HCT116 (cell line): ENCODE data around the gene RTN4RL1. TPM values are rescaled to one million over a fixed set of nuclear protein-coding genes. Genes with fewer than 3 reads are reported as not detected.

Experiments
- ATAC-seq: fragments of 200-7000 bp; cut with Tn5 transposase; 2 replicates; pipeline ENCODE4 v1.9.1; 2020; ENCODE audit warnings: mild to moderate bottlenecking, moderate library complexity
- BruUV-seq: library from RNA; stranded (reverse); fragments of 400-500 nt; replicated peaks from 2 replicates; lab custom pipeline; 2021; lab: Mats Ljungman, UMichigan
- CTCF ChIA-PET: fragments of 300-600 bp; sonication (Branson Sonifier 250); formaldehyde crosslinking; loops from one replicate; lab custom pipeline; 2021; ENCODE audit warnings: antibody characterized with exemption; lab: Charles Lee
- POLR2A ChIA-PET: fragments of 300-600, 350-600 bp; sonication (Branson Sonifier 250); formaldehyde crosslinking; loops from one replicate; lab custom pipeline; 2021; ENCODE audit warnings: antibody characterized with exemption; lab: Charles Lee
- RAD21 ChIA-PET, 2 experiments: fragments of 300-600 bp; sonication (Branson Sonifier 250); formaldehyde crosslinking; loops; one replicate each; lab custom pipeline; 2023; ENCODE audit warnings: low total read pairs in 2 of 2; ENCODE audit not compliant: uncharacterized antibody in 2 of 2, unreplicated experiment in 2 of 2, low non-redundant PET in 1 of 2; lab: Charles Lee
- DNase-seq: peaks from one replicate; pipeline ENCODE4 v3.0.0-alpha.2; 2010; ENCODE audit warnings: low read depth, low spot score
- H2AFZ ChIP-seq: fragments of 200-600 bp; shearing (Covaris generic), sonication (generic); 2 replicates; pipeline ENCODE4 v1.6.1; 2017; ENCODE audit warnings: low read depth, mixed run types, mixed read lengths, antibody characterized with exemption, low read length; ENCODE audit not compliant: poor library complexity, severe bottlenecking
- H3K27ac ChIP-seq: 2 replicates; pipeline ENCODE4 v1.5.1; 2012; ENCODE audit warnings: low read depth, low read length
- H3K27me3 ChIP-seq: fragments of 200-600 bp; sonication (generic); 2 replicates; pipeline ENCODE4 v1.6.1; 2016; ENCODE audit warnings: mixed run types, low read length, mixed read lengths; ENCODE audit not compliant: insufficient read depth
- H3K36me3 ChIP-seq, 2 experiments: fragments of 200-500 bp in 1 of 2; fragments of 200-600 bp in 1 of 2; sonication (Bioruptor generic) in 1 of 2; sonication (generic) in 1 of 2; 2 replicates each; pipeline versions ENCODE4 v1.5.1 to v1.6.1; 2014 to 2016; ENCODE audit warnings: low read length in 2 of 2, inconsistent platforms in 1 of 2, mixed read lengths in 1 of 2, mixed run types in 1 of 2; ENCODE audit not compliant: insufficient read depth in 2 of 2, control insufficient read depth in 1 of 2
- H3K4me1 ChIP-seq, 2 experiments: fragments of 200-600 bp in 1 of 2; sonication (generic) in 1 of 2; 2 replicates each; pipeline versions ENCODE4 v1.5.1 to v1.6.1; 2012 to 2017; ENCODE audit warnings: low read length in 2 of 2, inconsistent platforms in 1 of 2, mild to moderate bottlenecking in 1 of 2, mixed read lengths in 1 of 2, mixed run types in 1 of 2, moderate library complexity in 1 of 2; ENCODE audit not compliant: insufficient read depth in 2 of 2, control insufficient read depth in 1 of 2
- H3K4me2 ChIP-seq: fragments of 200-600 bp; sonication (generic); 2 replicates; pipeline ENCODE4 v1.6.1; 2017; ENCODE audit warnings: mixed run types, low read length, mixed read lengths
- H3K4me3 ChIP-seq, 2 experiments: fragments of 200-600 bp in 1 of 2; sonication (generic) in 1 of 2; replicated peaks in 1 of 2; 2 replicates each; pipeline ENCODE4 v1.5.1; 2011 to 2016; ENCODE audit warnings: low read length in 2 of 2, control low read depth in 1 of 2, low read depth in 1 of 2, mild to moderate bottlenecking in 1 of 2, mixed read lengths in 1 of 2, mixed run types in 1 of 2
- H3K79me2 ChIP-seq: fragments of 200-600 bp; sonication (generic); 2 replicates; pipeline ENCODE4 v1.6.1; 2017; ENCODE audit warnings: mild to moderate bottlenecking, mixed run types, low read length, moderate library complexity, mixed read lengths; ENCODE audit not compliant: insufficient read depth
- H3K9ac ChIP-seq: fragments of 200-600 bp; sonication (generic); 2 replicates; pipeline ENCODE4 v1.6.1; 2016; ENCODE audit warnings: low read length, mixed read lengths
- H3K9me2 ChIP-seq: fragments of 200-600 bp; sonication (generic), shearing (Covaris generic); 2 replicates; pipeline ENCODE4 v1.6.1; 2017; ENCODE audit warnings: mixed run types, mild to moderate bottlenecking, moderate library complexity; ENCODE audit not compliant: insufficient read depth
- H3K9me3 ChIP-seq, 2 experiments: fragments of 200-500 bp in 1 of 2; fragments of 200-600 bp in 1 of 2; sonication (Bioruptor generic) in 1 of 2; sonication (generic) in 1 of 2; 2 replicates each; pipeline ENCODE4 v1.6.1; 2014 to 2017; ENCODE audit warnings: low read length in 2 of 2, mixed read lengths in 2 of 2, inconsistent platforms in 1 of 2, low read depth in 1 of 2, mild to moderate bottlenecking in 1 of 2, mixed run types in 1 of 2, moderate library complexity in 1 of 2; ENCODE audit not compliant: control insufficient read depth in 1 of 2, insufficient read depth in 1 of 2
- H4K20me1 ChIP-seq: fragments of 200-600 bp; sonication (generic), shearing (Covaris generic); 2 replicates; pipeline ENCODE4 v1.6.1; 2017; ENCODE audit warnings: mixed run types, mild to moderate bottlenecking, moderate library complexity; ENCODE audit not compliant: insufficient read depth
- CBX3 ChIP-seq: IDR thresholded peaks from 2 replicates; pipeline ENCODE4 v1.6.1; 2012; ENCODE audit warnings: low read depth
- CEBPB ChIP-seq: IDR thresholded peaks from 2 replicates; pipeline ENCODE4 v1.6.1; 2012; ENCODE audit warnings: low read depth
- EGR1 ChIP-seq: IDR thresholded peaks from 2 replicates; pipeline ENCODE4 v1.6.1; 2012; ENCODE audit warnings: low read depth
- ELF1 ChIP-seq: IDR thresholded peaks from 2 replicates; pipeline ENCODE4 v1.6.1; 2012; ENCODE audit warnings: low read depth, borderline replicate concordance
- FOSL1 ChIP-seq: IDR thresholded peaks from 2 replicates; pipeline ENCODE4 v1.6.1; 2012; ENCODE audit warnings: low read depth
- ZFX ChIP-seq: fragments of 450-650 bp; IDR thresholded peaks from 2 replicates; pipeline ENCODE4 v1.6.1; 2017
- intact Hi-C: fragments of 100-400 bp; cut with micrococcal nuclease; formaldehyde crosslinking; loops from 2 replicates; pipeline ENCODE4 v1.10.0; 2022
- total RNA-seq: library from RNA; stranded (reverse); gene quantifications from one replicate; pipeline ENCODE4 v1.2.1, GENCODE V29; 2021; ENCODE audit not compliant: unreplicated experiment
- TF ChIP-seq, protein P1 (sequence below): IDR thresholded peaks from 2 replicates; pipeline ENCODE4 v1.6.1; 2012; ENCODE audit warnings: low read depth
- TF ChIP-seq, protein P2 (sequence below): IDR thresholded peaks from 2 replicates; pipeline ENCODE4 v1.6.1; 2012
- TF ChIP-seq, protein P3 (sequence below), 3 experiments: fragments of 200-600 bp in 1 of 3; sonication (generic) in 1 of 3; IDR thresholded peaks in 2 of 3; conservative IDR thresholded peaks in 1 of 3; 2 replicates each; pipeline ENCODE4 v1.5.1; 2012 to 2017; ENCODE audit warnings: low read depth in 2 of 3, low read length in 2 of 3, antibody characterized with exemption in 1 of 3, borderline replicate concordance in 1 of 3, control low read depth in 1 of 3, mild to moderate bottlenecking in 1 of 3, mixed read lengths in 1 of 3, mixed run types in 1 of 3, moderate library complexity in 1 of 3; ENCODE audit not compliant: insufficient read depth in 1 of 3

The RTN4RL1 gene
- total RNA-seq, 1 experiment from 2014 or later, result 3.7 TPM

DNA sequence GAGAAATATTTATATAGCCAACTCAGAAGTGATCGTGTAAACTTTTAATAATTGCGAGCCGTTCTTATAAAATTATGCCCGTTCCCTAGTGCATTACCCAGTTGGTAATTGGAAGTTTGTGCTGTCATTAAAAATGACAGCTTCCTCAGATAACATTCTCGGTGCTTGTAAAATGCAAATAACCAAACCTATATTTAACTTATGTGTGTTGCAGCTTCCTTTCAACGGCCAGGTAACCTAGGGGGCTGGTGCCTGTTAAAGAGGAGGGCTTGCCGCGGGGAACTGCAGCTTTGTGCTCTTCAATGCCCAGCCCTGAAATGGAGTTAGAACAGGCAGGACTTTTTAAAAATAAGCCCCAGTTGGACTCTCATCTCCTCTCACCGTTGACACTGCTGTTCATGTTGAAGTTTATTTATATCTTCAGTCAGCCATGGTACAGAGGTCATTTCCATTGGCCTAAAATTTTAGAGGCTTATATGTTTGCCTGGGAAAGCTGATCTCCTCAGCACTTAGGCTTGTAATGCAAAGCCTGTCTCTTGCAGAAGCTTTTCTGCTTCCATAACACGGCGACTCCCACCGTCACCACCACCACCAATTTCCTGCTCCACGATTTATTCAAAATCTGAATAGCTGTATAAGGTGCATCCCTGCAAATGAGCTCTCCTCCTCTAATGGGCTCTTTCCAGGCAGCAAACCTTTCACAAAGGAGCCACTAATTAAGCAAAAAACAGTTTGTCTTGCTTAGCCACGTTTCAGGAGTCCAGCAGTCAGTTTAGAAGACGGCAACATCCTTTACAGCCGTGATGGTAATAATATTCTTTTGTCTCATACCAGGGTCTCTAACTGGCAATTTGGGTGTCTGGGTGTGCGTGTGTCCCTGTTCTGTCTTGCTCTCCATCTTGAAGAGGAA is 120.6 kb downstream of the RTN4RL1 start:
- no TSS peak for BruUV-seq
- no peak for ATAC-seq
- Histone ChIP-seq H3K4me2 (no peak overlapping the region), H3K27ac (no peak overlapping the region), H3K36me3 (no peaks in the 10 kb centered on the region), H2AFZ (no peak overlapping the region), H4K20me1 (no peaks in the 10 kb centered on the region), H3K9me3 (no peaks in the 10 kb centered on the region), H3K4me1 (no peaks in the 10 kb centered on the region; a peak in 1 of 4 replicates), H3K9me2 (no peaks in the 10 kb centered on the region), H3K79me2 (no peaks in the 10 kb centered on the region), H3K9ac (no peak overlapping the region), H3K4me3 (no peak overlapping the region), H3K27me3 (peaks cover 9% of the 10 kb centered on the region; the same call in 1 of the 2 replicates)
- no peak for DNase-seq
- intact Hi-C loops, result no loop called here
- RAD21 ChIA-PET, result no interaction called here
- POLR2A ChIA-PET, result no interaction called here
- no peak for TF ChIP-seq EGR1
- CTCF ChIA-PET, result interaction anchor here (1.2 kb wide), 1 partner anchor 340 kb away, joined by 3 read pairs; no protein-coding TSS in a partner anchor

DNA sequence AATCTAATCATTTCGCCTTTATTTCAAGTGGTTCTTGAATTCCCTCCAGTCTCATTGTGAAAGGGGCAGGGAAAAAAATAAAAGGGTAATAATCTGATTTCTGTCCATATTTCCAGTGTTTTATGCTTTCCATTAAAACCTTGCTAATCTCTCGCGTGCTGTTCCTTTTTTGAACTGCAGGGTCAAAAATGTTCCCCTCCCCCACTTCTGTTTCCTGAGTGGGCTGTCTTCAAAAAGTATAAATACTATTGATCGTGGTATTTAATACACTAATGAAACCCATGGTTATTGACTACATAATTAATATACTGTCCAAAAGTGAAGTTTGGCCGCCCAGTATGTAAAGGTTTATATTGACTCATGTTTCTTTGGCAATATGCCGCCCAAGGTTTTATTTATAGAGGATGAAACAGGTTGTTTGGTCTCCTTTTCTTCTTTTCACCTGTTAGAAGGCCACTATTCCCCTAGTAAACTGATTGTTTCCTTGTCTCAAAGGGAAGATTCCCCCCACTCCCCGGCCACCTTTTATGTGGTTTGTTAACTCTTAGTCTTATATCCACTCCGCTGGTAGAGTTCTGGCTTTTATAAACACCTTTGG is 125.6 kb downstream of the RTN4RL1 start:
- no peak overlapping the region for H2AFZ ChIP-seq
- ChIA-PET POLR2A (no interaction called here), RAD21 (no interaction called here), CTCF (no interaction called here)
- H3K4me1 ChIP-seq, result no peaks in the 10 kb centered on the region
- no peaks in the 10 kb centered on the region for H3K27me3 ChIP-seq
- no peak overlapping the region for H3K4me3 ChIP-seq
- peaks cover 34 to 38% of the 10 kb centered on the region in 2 experiments; a peak in 3 of 4 replicates for H3K36me3 ChIP-seq
- H3K9me3 ChIP-seq, result no peaks in the 10 kb centered on the region
- H3K4me2 ChIP-seq, result no peak overlapping the region
- H3K27ac ChIP-seq, result no peak overlapping the region
- H3K9ac ChIP-seq, result no peak overlapping the region
- H4K20me1 ChIP-seq, result no peaks in the 10 kb centered on the region
- H3K79me2 ChIP-seq, result no peaks in the 10 kb centered on the region
- DNase-seq, result no peak
- no peak for ATAC-seq
- intact Hi-C loops, result no loop called here
- TF ChIP-seq CEBPB (no peak), FOSL1 (no peak), ZFX (no peak), CBX3 (no peak), ELF1 (no peak)
- TF ChIP-seq, protein P1, sequence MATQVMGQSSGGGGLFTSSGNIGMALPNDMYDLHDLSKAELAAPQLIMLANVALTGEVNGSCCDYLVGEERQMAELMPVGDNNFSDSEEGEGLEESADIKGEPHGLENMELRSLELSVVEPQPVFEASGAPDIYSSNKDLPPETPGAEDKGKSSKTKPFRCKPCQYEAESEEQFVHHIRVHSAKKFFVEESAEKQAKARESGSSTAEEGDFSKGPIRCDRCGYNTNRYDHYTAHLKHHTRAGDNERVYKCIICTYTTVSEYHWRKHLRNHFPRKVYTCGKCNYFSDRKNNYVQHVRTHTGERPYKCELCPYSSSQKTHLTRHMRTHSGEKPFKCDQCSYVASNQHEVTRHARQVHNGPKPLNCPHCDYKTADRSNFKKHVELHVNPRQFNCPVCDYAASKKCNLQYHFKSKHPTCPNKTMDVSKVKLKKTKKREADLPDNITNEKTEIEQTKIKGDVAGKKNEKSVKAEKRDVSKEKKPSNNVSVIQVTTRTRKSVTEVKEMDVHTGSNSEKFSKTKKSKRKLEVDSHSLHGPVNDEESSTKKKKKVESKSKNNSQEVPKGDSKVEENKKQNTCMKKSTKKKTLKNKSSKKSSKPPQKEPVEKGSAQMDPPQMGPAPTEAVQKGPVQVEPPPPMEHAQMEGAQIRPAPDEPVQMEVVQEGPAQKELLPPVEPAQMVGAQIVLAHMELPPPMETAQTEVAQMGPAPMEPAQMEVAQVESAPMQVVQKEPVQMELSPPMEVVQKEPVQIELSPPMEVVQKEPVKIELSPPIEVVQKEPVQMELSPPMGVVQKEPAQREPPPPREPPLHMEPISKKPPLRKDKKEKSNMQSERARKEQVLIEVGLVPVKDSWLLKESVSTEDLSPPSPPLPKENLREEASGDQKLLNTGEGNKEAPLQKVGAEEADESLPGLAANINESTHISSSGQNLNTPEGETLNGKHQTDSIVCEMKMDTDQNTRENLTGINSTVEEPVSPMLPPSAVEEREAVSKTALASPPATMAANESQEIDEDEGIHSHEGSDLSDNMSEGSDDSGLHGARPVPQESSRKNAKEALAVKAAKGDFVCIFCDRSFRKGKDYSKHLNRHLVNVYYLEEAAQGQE, result no peak
- TF ChIP-seq, protein P2, sequence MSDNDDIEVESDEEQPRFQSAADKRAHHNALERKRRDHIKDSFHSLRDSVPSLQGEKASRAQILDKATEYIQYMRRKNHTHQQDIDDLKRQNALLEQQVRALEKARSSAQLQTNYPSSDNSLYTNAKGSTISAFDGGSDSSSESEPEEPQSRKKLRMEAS, result no peak
- TF ChIP-seq, protein P3, sequence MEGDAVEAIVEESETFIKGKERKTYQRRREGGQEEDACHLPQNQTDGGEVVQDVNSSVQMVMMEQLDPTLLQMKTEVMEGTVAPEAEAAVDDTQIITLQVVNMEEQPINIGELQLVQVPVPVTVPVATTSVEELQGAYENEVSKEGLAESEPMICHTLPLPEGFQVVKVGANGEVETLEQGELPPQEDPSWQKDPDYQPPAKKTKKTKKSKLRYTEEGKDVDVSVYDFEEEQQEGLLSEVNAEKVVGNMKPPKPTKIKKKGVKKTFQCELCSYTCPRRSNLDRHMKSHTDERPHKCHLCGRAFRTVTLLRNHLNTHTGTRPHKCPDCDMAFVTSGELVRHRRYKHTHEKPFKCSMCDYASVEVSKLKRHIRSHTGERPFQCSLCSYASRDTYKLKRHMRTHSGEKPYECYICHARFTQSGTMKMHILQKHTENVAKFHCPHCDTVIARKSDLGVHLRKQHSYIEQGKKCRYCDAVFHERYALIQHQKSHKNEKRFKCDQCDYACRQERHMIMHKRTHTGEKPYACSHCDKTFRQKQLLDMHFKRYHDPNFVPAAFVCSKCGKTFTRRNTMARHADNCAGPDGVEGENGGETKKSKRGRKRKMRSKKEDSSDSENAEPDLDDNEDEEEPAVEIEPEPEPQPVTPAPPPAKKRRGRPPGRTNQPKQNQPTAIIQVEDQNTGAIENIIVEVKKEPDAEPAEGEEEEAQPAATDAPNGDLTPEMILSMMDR (IDR thresholded peaks at IDR 0.05 in 2 of 3, conservative IDR thresholded peaks at IDR 0.05 in 1 of 3; ENCODE audit: borderline replicate concordance in 1 of 3, insufficient read depth in 1 of 3, low read depth in 2 of 3, low read length in 2 of 3), result peak in 2 of 3 experiments; percentile 41 to 59; a peak in 4 of 6 replicates
- no TSS peak for BruUV-seq
- H3K9me2 ChIP-seq, result no peaks in the 10 kb centered on the region
